Left ventricle myocardium inferior (tissue), 1 donor: ENCODE measurements around the gene LRRC70. TPM values are rescaled to one million over a fixed set of nuclear protein-coding genes. Genes with fewer than 3 reads are reported as not detected.

ENCODE experiments used
- DNase-seq: peaks from one replicate; pipeline ENCODE4 v3.0.0-alpha.2; 2020
- H3K27ac ChIP-seq: fragments of 200-600 bp; replicated peaks from 2 replicates; pipeline ENCODE4 v1.8.0; 2021
- H3K27me3 ChIP-seq: fragments of 200-600 bp; 2 replicates; pipeline ENCODE4 v1.8.0; 2021; ENCODE audit warnings: low read depth
- H3K36me3 ChIP-seq: fragments of 200-600 bp; 2 replicates; pipeline ENCODE4 v1.8.0; 2021
- H3K4me1 ChIP-seq: fragments of 200-600 bp; 2 replicates; pipeline ENCODE4 v1.8.0; 2021
- H3K4me3 ChIP-seq: fragments of 200-600 bp; 2 replicates; pipeline ENCODE4 v1.8.0; 2021; ENCODE audit warnings: mild to moderate bottlenecking, moderate library complexity
- H3K9me3 ChIP-seq: fragments of 200-600 bp; replicated peaks from 2 replicates; pipeline ENCODE4 v1.8.0; 2021
- intact Hi-C: fragments of 100-400 bp; cut with micrococcal nuclease; formaldehyde crosslinking; loops from one replicate; pipeline ENCODE4 v1.11.0; 2022
- total RNA-seq: library from RNA; stranded (reverse); fragmentation: NEBNext Ultra II Directional; extraction: Animal tissue kit (Norgen Biotek cat#: 25700); gene quantifications from one replicate; pipeline ENCODE4 v1.2.1, GENCODE V29; 2021
- TF ChIP-seq, protein P1 (sequence below): fragments of 200-600 bp; IDR thresholded peaks from 2 replicates; pipeline ENCODE4 v1.8.0; 2021; ENCODE audit warnings: antibody characterized with exemption, mild to moderate bottlenecking, borderline replicate concordance
- donor health status: DM: no; HTN: yes; CAD: no; lungs with severe emphysema.

LRRC70 gene
- total RNA-seq, 1 donor from 2014 or later = 0.77 TPM

DNA sequence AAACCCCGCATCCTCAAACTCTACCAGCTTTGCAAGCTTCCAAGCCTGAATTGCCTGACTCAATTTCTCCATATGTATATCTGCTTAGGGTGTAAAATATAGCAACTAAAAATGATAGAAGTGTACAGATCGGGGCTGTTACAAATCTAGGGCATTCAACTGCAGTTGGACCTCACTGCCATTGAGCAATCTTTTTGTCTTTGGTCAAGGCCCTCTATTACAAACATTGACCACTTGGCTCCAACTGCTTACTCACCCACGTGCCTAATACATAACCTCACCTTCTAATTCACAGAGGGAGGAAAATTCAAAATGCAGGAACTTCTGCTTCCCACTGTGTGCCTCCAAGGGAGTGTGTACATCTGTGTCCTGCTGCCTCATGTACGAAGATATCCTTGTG, 10.0 kb downstream of the LRRC70 start:
- intact Hi-C loops = no loop called here
- Histone ChIP-seq H3K9me3 (no peaks in the 10 kb centered on the region), H3K4me3 (no peak overlapping the region), H3K27ac (no peak overlapping the region), H3K36me3 (peaks cover 17% of the 10 kb centered on the region), H3K27me3 (no peaks in the 10 kb centered on the region), H3K4me1 (peaks cover 9% of the 10 kb centered on the region)
- no peak for DNase-seq
- TF ChIP-seq, protein P1, sequence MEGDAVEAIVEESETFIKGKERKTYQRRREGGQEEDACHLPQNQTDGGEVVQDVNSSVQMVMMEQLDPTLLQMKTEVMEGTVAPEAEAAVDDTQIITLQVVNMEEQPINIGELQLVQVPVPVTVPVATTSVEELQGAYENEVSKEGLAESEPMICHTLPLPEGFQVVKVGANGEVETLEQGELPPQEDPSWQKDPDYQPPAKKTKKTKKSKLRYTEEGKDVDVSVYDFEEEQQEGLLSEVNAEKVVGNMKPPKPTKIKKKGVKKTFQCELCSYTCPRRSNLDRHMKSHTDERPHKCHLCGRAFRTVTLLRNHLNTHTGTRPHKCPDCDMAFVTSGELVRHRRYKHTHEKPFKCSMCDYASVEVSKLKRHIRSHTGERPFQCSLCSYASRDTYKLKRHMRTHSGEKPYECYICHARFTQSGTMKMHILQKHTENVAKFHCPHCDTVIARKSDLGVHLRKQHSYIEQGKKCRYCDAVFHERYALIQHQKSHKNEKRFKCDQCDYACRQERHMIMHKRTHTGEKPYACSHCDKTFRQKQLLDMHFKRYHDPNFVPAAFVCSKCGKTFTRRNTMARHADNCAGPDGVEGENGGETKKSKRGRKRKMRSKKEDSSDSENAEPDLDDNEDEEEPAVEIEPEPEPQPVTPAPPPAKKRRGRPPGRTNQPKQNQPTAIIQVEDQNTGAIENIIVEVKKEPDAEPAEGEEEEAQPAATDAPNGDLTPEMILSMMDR = no peak

DNA sequence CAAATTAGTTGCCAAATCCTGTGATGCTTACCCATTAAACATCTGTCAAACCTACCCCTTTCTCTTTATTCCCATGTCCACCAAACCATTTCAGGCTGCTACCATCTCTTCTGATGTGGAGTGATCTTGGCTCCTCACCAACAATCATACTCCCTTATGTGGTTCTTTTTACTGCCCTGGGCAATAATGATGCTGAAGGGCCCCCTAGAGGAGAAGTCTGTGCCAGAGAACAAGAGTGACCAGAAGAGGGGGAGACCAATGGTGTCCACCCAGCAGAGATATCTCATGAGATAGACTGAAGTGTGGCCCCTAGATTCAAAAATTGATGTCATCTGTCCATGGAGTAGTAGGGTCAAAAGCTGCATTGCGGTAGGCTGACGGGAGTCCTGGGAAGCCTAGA, 10.9 kb downstream of the LRRC70 start:
- intact Hi-C loops = no loop called here

DNA sequence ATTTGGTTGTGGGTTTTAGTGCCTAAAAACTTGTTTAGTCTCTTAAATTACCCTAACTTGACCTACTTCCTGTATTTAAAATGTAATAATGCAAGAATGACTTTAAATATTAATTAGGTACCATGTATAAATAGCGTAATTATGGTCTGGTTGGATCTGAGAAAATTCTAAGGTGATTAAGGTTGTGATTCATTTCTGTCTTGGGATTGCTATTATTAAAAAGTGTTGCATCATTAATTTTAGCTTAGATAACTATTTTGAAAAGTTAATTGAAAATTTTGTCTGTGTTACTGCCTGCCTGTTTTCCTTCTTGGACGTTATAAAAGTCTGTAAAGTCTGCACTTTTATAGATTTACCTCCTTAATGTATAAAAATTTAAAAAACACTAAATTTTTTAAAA, 11.8 kb downstream of the LRRC70 start:
- peaks cover 17% of the 10 kb centered on the region for H3K36me3 ChIP-seq
- H3K4me3 ChIP-seq = no peak overlapping the region
- TF ChIP-seq, protein P1 = no peak
- no peaks in the 10 kb centered on the region for H3K27me3 ChIP-seq
- DNase-seq = no peak
- intact Hi-C loops = no loop called here
- peaks cover 5% of the 10 kb centered on the region for H3K4me1 ChIP-seq
- no peaks in the 10 kb centered on the region for H3K9me3 ChIP-seq
- H3K27ac ChIP-seq = no peak overlapping the region

More for the DNA sequence above, 10.9 kb downstream of the LRRC70 start:
- Histone ChIP-seq H3K27ac (no peak overlapping the region), H3K36me3 (peaks cover 17% of the 10 kb centered on the region), H3K4me1 (peaks cover 9% of the 10 kb centered on the region), H3K27me3 (no peaks in the 10 kb centered on the region), H3K4me3 (no peak overlapping the region), H3K9me3 (no peaks in the 10 kb centered on the region)
- DNase-seq = no peak
- TF ChIP-seq, protein P1 = no peak

DNA sequence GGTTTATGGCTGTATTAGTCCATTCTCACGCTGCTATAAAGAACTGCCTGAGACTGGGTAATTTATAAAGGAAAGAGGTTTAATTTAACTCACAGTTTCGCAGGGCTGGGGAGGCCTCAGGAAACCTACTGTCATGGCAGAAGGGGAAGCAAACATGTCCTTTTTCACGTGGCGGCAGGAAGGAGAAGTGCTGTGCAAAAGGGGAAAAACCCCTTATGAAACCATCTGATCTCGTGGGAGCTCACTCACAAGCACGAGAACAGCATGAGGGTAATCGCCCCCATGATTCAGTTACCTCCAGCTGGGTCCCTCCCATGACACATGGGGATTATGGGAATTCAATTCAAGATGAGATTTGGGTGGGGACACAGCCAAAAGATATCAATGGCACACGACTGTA, 13.9 kb downstream of the LRRC70 start:
- TF ChIP-seq, protein P1 = no peak
- peaks cover 17% of the 10 kb centered on the region for H3K36me3 ChIP-seq
- no peaks in the 10 kb centered on the region for H3K4me1 ChIP-seq
- no peak overlapping the region for H3K27ac ChIP-seq
- no peak overlapping the region for H3K4me3 ChIP-seq
- no peaks in the 10 kb centered on the region for H3K9me3 ChIP-seq
- H3K27me3 ChIP-seq = no peaks in the 10 kb centered on the region
- no peak for DNase-seq
- intact Hi-C loops = no loop called here

DNA sequence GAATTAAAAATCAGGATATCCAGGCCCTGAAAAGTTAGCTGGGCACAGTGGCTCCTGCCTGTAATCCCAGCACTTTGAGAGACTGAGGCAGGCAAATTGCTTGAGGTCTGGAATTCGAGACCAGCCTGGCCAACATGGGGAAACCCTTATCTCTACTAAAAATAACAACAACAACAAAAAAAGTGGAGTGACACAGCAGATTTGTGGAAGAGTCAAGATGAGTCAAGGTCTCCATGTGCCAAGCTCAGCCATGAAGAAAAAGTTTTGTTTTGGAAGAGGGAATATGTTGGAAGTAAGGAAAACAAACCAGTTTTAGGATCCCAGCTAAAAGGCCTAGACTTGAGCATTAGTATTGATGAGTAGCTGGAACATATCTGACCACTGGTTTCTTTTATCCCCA, 14.7 kb downstream of the LRRC70 start:
- Histone ChIP-seq H3K27me3 (no peaks in the 10 kb centered on the region), H3K36me3 (peaks cover 17% of the 10 kb centered on the region), H3K4me1 (no peaks in the 10 kb centered on the region), H3K27ac (no peak overlapping the region), H3K4me3 (no peak overlapping the region), H3K9me3 (no peaks in the 10 kb centered on the region)
- TF ChIP-seq, protein P1 = no peak
- no peak for DNase-seq
- intact Hi-C loops = no loop called here

DNA sequence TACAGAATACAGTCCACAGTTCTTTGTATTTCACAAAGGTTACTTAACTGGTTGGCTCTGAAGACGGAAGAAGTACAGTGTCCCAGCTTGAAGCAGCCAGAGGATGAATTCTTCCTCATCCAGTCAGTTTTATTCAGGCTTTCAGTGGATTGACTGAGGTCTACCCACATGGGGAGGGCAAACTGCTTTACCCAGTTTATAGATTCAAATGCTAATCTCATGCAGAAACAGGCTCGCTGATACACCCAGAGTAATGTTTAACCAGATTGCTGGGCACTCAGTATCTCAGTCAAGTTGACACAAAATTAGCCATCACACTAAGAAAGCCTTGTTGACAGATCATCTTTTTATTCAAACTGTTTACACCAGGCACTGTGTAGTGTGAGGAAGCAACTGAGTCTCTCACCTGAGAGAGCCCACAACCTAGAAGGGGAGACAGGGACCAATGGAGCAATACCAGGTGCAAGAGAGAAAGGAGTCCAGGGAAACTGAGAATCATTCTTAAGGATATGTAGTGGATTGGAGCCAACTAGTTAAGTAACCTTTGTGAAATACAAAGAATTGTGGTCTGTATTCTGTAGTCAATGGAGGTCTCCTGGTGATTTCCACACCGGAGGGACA, 15.9 kb downstream of the LRRC70 start:
- H3K4me3 ChIP-seq = no peak overlapping the region
- H3K27me3 ChIP-seq = no peaks in the 10 kb centered on the region
- H3K36me3 ChIP-seq = peaks cover 17% of the 10 kb centered on the region
- H3K4me1 ChIP-seq = no peaks in the 10 kb centered on the region
- intact Hi-C loops = no loop called here
- no peak for DNase-seq
- H3K9me3 ChIP-seq = no peaks in the 10 kb centered on the region
- no peak overlapping the region for H3K27ac ChIP-seq
- TF ChIP-seq, protein P1 = no peak
